Kidney (tissue), 14 donors: ENCODE measurements around the gene CIRBP. TPM values are rescaled to one million over a fixed set of nuclear protein-coding genes. Genes with fewer than 3 reads are reported as not detected.

Source experiments
- DNase-seq, 5 donors: peaks; one replicate each; pipeline ENCODE4 v3.0.0-alpha.2; 2013 to 2020
- FAIRE-seq: peaks from 2 replicates; lab custom pipeline; 2012; peaks lifted over from hg19 to GRCh38; lab: Jason Lieb, UNC
- H3K27ac ChIP-seq, 2 donors: one replicate each; pipeline ENCODE4 v1.7.0; 2013; ENCODE audit warnings: low read depth in 2 of 2, low read length in 2 of 2, inconsistent platforms in 1 of 2
- H3K27me3 ChIP-seq: one replicate; pipeline ENCODE4 v1.7.1; 2013; ENCODE audit warnings: low read length, inconsistent platforms; ENCODE audit not compliant: control insufficient read depth, insufficient read depth
- H3K36me3 ChIP-seq, 3 donors: one replicate each; pipeline versions ENCODE4 v1.7.0 to v1.7.1; 2013; ENCODE audit warnings: low read length in 3 of 3, control low read depth in 1 of 3, inconsistent platforms in 1 of 3; ENCODE audit not compliant: insufficient read depth in 3 of 3, control insufficient read depth in 2 of 3
- H3K4me1 ChIP-seq, 3 donors: one replicate each; pipeline versions ENCODE4 v1.7.0 to v1.7.1; 2013; ENCODE audit warnings: low read length in 3 of 3, inconsistent platforms in 1 of 3, low read depth in 1 of 3; ENCODE audit not compliant: control insufficient read depth in 2 of 3, insufficient read depth in 2 of 3
- H3K4me3 ChIP-seq, 3 donors: one replicate each; pipeline versions ENCODE4 v1.7.0 to v1.8.1; 2013; ENCODE audit warnings: low read length in 3 of 3, control low read depth in 1 of 3, inconsistent platforms in 1 of 3
- H3K9ac ChIP-seq, 3 donors: one replicate each; pipeline versions ENCODE4 v1.7.0 to v1.7.1; 2013; ENCODE audit warnings: low read length in 3 of 3, control low read depth in 1 of 3, inconsistent platforms in 1 of 3
- H3K9me3 ChIP-seq, 3 donors: one replicate each; pipeline versions ENCODE4 v1.7.0 to v1.7.1; 2013; ENCODE audit warnings: low read length in 3 of 3, control low read depth in 1 of 3, inconsistent platforms in 1 of 3; ENCODE audit not compliant: control insufficient read depth in 2 of 3, insufficient read depth in 1 of 3
- intact Hi-C: fragments of 100-400 bp; cut with DNase I; formaldehyde crosslinking; loops from one replicate; pipeline ENCODE4 v1.11.1; 2022
- polyA plus RNA-seq: library from polyadenylated mRNA; stranded (reverse); fragments of 350-450 nt; fragmentation: Illumina TruSeq; extraction: RNeasy Lipid Tissue Mini Kit (QIAGEN cat#74804); gene quantifications from one replicate; pipeline ENCODE4 v1.2.3, GENCODE V29; 2014; ENCODE audit warnings: low read depth, low replicate concordance; ENCODE audit not compliant: insufficient read depth
- total RNA-seq: library from RNA; stranded (reverse); fragmentation: NEBNext Ultra II Directional; extraction: Animal tissue kit (Norgen Biotek cat#: 25700); gene quantifications from one replicate; pipeline ENCODE4 v1.2.1, GENCODE V29; 2021
- TF ChIP-seq, protein P1 (sequence below): IDR thresholded peaks from 3 replicates; pipeline ENCODE4 v1.5.1; 2012; ENCODE audit warnings: mild to moderate bottlenecking, moderate library complexity, borderline replicate concordance; ENCODE audit not compliant: insufficient read depth; ENCODE audit errors: extremely low read depth
- donor health status: control.
- donor health status: control.
- donor health status: control.
- donor health status: control.
- donor health status: control.
- donor health status: DM: yes; HTN: yes; CAD: no.
- donor health status: Normal renal cell carcinoma (clear cell type).

CIRBP gene
- total and polyA plus RNA-seq, 2 donors from 2014 or later: 408 to 533 TPM

- intact Hi-C loops: no loop called here
- H3K9me3 ChIP-seq: no peaks in the 10 kb centered on the region
- TF ChIP-seq, protein P1, sequence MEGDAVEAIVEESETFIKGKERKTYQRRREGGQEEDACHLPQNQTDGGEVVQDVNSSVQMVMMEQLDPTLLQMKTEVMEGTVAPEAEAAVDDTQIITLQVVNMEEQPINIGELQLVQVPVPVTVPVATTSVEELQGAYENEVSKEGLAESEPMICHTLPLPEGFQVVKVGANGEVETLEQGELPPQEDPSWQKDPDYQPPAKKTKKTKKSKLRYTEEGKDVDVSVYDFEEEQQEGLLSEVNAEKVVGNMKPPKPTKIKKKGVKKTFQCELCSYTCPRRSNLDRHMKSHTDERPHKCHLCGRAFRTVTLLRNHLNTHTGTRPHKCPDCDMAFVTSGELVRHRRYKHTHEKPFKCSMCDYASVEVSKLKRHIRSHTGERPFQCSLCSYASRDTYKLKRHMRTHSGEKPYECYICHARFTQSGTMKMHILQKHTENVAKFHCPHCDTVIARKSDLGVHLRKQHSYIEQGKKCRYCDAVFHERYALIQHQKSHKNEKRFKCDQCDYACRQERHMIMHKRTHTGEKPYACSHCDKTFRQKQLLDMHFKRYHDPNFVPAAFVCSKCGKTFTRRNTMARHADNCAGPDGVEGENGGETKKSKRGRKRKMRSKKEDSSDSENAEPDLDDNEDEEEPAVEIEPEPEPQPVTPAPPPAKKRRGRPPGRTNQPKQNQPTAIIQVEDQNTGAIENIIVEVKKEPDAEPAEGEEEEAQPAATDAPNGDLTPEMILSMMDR: no peak
- no peak overlapping the region for H3K27ac ChIP-seq
- no peak for FAIRE-seq
- no peak overlapping the region for H3K4me3 ChIP-seq
- no peaks in the 10 kb centered on the region for H3K36me3 ChIP-seq
- DNase-seq: peak in 2 of 5 donors; percentile 72 to 76
- no peak overlapping the region for H3K9ac ChIP-seq
- H3K27me3 ChIP-seq: no peaks in the 10 kb centered on the region
- H3K4me1 ChIP-seq: no peaks in the 10 kb centered on the region
Observed at GRCh38 chr19:1284979-1285736, 16.0 kb downstream of the CIRBP start.

DNA sequence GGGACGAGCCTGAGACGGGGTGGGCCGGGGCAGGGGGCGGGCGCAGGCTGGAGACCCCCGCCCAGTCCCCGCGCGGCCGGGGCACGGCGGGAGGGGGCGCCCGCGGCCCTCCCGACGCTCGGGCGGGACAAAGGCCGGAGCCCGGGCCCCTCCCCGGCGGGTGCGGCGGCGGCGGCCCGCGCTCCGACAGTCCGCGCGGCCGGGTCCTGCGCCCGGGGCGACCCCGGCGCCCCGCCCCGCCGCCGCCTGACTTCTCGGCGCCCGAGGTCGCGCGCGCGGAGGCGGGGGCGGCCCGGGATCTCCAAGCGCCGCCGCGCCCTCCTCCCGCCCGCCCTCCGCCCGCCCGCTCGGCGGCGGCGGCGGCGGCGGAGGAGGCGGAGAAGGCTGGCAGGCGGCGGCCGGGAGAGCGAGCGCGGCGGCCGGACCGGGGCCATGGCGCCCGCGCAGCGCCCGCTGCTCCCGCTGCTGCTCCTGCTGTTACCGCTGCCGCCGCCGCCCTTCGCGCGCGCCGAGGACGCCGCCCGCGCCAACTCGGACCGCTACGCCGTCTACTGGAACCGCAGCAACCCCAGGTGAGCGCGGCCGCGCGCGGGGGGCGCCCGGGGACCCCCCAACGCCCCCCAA is 16.7 kb downstream of the CIRBP start, which contains the start of gene EFNA2:
Gene EFNA2, plus strand, starts transcription at position 137 of the 624 bp plus-strand sequence. Its CDS starts 296 bp downstream, at position 433.
- H3K36me3 ChIP-seq: no peaks in the 10 kb centered on the region
- FAIRE-seq (no peak), DNase-seq (peak in 1 of 5 donors; percentile 57)
- no peaks in the 10 kb centered on the region for H3K9me3 ChIP-seq
- intact Hi-C loops: no loop called here
- H3K9ac ChIP-seq: no peak within 1 kb of the TSS
- TF ChIP-seq, protein P1: no peak
- H3K27me3 ChIP-seq: no peaks in the 10 kb centered on the region
- H3K4me1 ChIP-seq: no peaks in the 10 kb centered on the region
- H3K27ac ChIP-seq: no peak within 1 kb of the TSS
- H3K4me3 ChIP-seq: no peak within 1 kb of the TSS

DNA sequence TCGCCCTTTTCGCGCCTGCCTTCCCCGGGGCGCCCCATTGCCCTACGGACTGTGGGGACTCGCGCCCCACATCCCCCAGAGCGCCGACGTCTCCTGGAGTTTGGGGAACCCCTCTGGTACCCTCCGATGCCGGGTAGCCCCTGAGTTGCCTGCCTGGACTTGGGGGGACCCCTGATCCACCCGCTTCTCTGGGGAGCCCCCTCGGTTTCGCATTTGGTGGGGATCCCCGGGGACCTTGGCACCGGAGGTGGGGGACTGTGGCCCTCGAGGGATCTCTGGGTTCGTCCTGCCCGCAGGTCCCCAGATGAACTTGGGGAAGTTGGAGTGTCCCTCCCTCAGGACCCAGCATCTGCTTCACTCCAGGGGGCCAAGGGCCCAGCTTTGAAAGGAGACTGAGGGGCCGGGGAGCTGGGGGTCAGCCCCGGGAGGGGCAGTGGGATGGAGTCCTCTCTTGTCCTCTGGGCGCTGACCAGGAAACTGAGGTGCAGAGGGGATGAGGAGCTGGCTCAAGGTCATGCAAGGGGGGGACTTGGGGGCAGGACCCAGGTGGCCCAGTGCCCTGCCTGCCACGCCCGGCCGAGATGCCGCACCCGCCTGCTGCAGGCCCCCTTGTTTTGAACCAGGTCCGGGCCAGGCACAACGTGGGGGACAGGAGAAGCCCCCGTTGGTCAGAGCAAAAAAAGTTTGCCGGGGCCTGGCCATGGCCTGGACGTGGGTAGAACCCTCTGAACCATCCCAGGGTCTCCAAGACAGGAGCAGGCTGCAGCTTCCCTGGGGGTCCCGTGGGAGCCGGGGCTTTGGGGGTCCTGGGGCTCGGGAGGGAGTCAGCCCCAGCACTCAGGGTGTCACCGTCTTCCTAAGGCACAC is 17.6 kb downstream of the CIRBP start:
- DNase-seq (no peak), FAIRE-seq (no peak)
- TF ChIP-seq, protein P1: no peak
- Histone ChIP-seq H3K9me3 (no peaks in the 10 kb centered on the region), H3K27me3 (no peaks in the 10 kb centered on the region), H3K4me1 (no peaks in the 10 kb centered on the region), H3K9ac (no peak overlapping the region), H3K4me3 (no peak overlapping the region), H3K36me3 (no peaks in the 10 kb centered on the region), H3K27ac (no peak overlapping the region)
- intact Hi-C loops: no loop called here
